H9 (cell line): ENCODE measurements around the gene RALGAPB. TPM values are rescaled to one million over a fixed set of nuclear protein-coding genes. Genes with fewer than 3 reads are reported as not detected.

Experiments
- DNase-seq: peaks from one replicate; pipeline ENCODE4 v3.0.0-alpha.2; 2017
- H2AFZ ChIP-seq: one replicate; pipeline ENCODE4 v1.6.1; 2013; ENCODE audit warnings: mild to moderate bottlenecking, low read length, control low read depth, moderate library complexity
- H2AK5ac ChIP-seq: 2 replicates; pipeline ENCODE4 v1.6.1; 2013; ENCODE audit warnings: low read length, control low read depth, mixed read lengths; ENCODE audit not compliant: insufficient read length
- H2BK120ac ChIP-seq: one replicate; pipeline ENCODE4 v1.6.1; 2013; ENCODE audit warnings: low read depth, mild to moderate bottlenecking, low read length, control low read depth, inconsistent platforms; ENCODE audit not compliant: poor library complexity, severe bottlenecking
- H2BK12ac ChIP-seq: 2 replicates; pipeline ENCODE4 v1.6.1; 2013; ENCODE audit warnings: low read length, control low read depth, mixed read lengths, low read depth; ENCODE audit not compliant: insufficient read length
- H2BK15ac ChIP-seq: 2 replicates; pipeline ENCODE4 v1.6.1; 2013; ENCODE audit warnings: low read depth, low read length, control low read depth
- H2BK20ac ChIP-seq: one replicate; pipeline ENCODE4 v1.6.1; 2013; ENCODE audit warnings: low read depth, mild to moderate bottlenecking, low read length, control low read depth, inconsistent platforms; ENCODE audit not compliant: poor library complexity, severe bottlenecking
- H2BK5ac ChIP-seq: 2 replicates; pipeline ENCODE4 v1.6.1; 2013; ENCODE audit warnings: low read length, control low read depth, mixed read lengths; ENCODE audit not compliant: insufficient read length
- H3K14ac ChIP-seq: 2 replicates; pipeline ENCODE4 v1.6.1; 2013; ENCODE audit warnings: low read length, control low read depth; ENCODE audit not compliant: insufficient read depth
- H3K18ac ChIP-seq: 2 replicates; pipeline ENCODE4 v1.6.1; 2013; ENCODE audit warnings: low read depth, mild to moderate bottlenecking, mixed read lengths, low read length, control low read depth; ENCODE audit not compliant: insufficient read length
- H3K23ac ChIP-seq: 2 replicates; pipeline ENCODE4 v1.6.1; 2013; ENCODE audit warnings: low read length, control low read depth, mixed read lengths, low read depth; ENCODE audit not compliant: insufficient read length
- H3K23me2 ChIP-seq: 2 replicates; pipeline ENCODE4 v1.6.1; 2013; ENCODE audit warnings: low read depth, mild to moderate bottlenecking, mixed read lengths, low read length, control low read depth; ENCODE audit not compliant: insufficient read length, poor library complexity, severe bottlenecking
- H3K27ac ChIP-seq: 2 replicates; pipeline ENCODE4 v1.5.1; 2013; ENCODE audit warnings: low read length, control low read depth, mixed read lengths, low read depth; ENCODE audit not compliant: insufficient read length
- H3K27me3 ChIP-seq: 2 replicates; pipeline ENCODE4 v1.6.1; 2013; ENCODE audit warnings: low read length, control low read depth, inconsistent platforms; ENCODE audit not compliant: insufficient read depth
- H3K4ac ChIP-seq: 2 replicates; pipeline ENCODE4 v1.6.1; 2013; ENCODE audit warnings: low read depth, mild to moderate bottlenecking, control low read depth, inconsistent platforms, low read length, moderate library complexity
- H3K4me1 ChIP-seq: 2 replicates; pipeline ENCODE4 v1.6.1; 2013; ENCODE audit warnings: low read length, control low read depth, inconsistent platforms; ENCODE audit not compliant: insufficient read depth
- H3K4me2 ChIP-seq: 2 replicates; pipeline ENCODE4 v1.6.1; 2013; ENCODE audit warnings: low read length, control low read depth, mixed read lengths; ENCODE audit not compliant: insufficient read length, insufficient read depth
- H3K56ac ChIP-seq: 2 replicates; pipeline ENCODE4 v1.6.1; 2013; ENCODE audit warnings: low read depth, mild to moderate bottlenecking, mixed read lengths, low read length, control low read depth; ENCODE audit not compliant: insufficient read length
- H3K79me1 ChIP-seq: 2 replicates; pipeline ENCODE4 v1.6.1; 2013; ENCODE audit warnings: low read depth, mild to moderate bottlenecking, moderate library complexity, low read length, control low read depth, inconsistent platforms; ENCODE audit not compliant: insufficient read depth, poor library complexity, severe bottlenecking
- H3K79me2 ChIP-seq: 2 replicates; pipeline ENCODE4 v1.6.1; 2013; ENCODE audit warnings: low read length, control low read depth, inconsistent platforms; ENCODE audit not compliant: insufficient read depth
- H3K9ac ChIP-seq: 2 replicates; pipeline ENCODE4 v1.6.1; 2013; ENCODE audit warnings: low read length, control low read depth, mixed read lengths; ENCODE audit not compliant: insufficient read length; ENCODE audit errors: extremely low read depth
- H3K9me3 ChIP-seq: one replicate; pipeline ENCODE4 v1.6.1; 2013; ENCODE audit warnings: low read depth, low read length, inconsistent platforms; ENCODE audit not compliant: control insufficient read depth
- H3T11ph ChIP-seq: one replicate; pipeline ENCODE4 v1.6.1; 2013; ENCODE audit warnings: mild to moderate bottlenecking, low read length, control low read depth, inconsistent platforms
- H4K20me1 ChIP-seq: one replicate; pipeline ENCODE4 v1.6.1; 2013; ENCODE audit not compliant: control insufficient read depth, insufficient read length, insufficient read depth
- H4K5ac ChIP-seq: 2 replicates; pipeline ENCODE4 v1.6.1; 2013; ENCODE audit warnings: low read depth, mild to moderate bottlenecking, mixed read lengths, low read length, control low read depth; ENCODE audit not compliant: insufficient read length
- H4K8ac ChIP-seq: replicated peaks from 2 replicates; pipeline ENCODE4 v1.6.1; 2013; ENCODE audit warnings: low read length, control low read depth, mixed read lengths, low read depth; ENCODE audit not compliant: insufficient read length
- H4K91ac ChIP-seq: 2 replicates; pipeline ENCODE4 v1.6.1; 2013; ENCODE audit warnings: low read depth, mild to moderate bottlenecking, moderate library complexity, mixed read lengths, low read length, control low read depth; ENCODE audit not compliant: insufficient read length
- H3K27ac Mint-ChIP-seq, 3 experiments: 2 replicates in 2 of 3; 3 replicates in 1 of 3; pipeline ENCODE4 v1.8.0; 2020 to 2021; ENCODE audit warnings: mixed read lengths in 3 of 3, mild to moderate bottlenecking in 1 of 3, moderate library complexity in 1 of 3
- H3K27me3 Mint-ChIP-seq: 2 replicates; pipeline ENCODE4 v1.8.0; 2021; ENCODE audit warnings: low read depth, mild to moderate bottlenecking, moderate library complexity, mixed read lengths
- H3K36me3 Mint-ChIP-seq, 3 experiments: 2 replicates in 2 of 3; 3 replicates in 1 of 3; pipeline ENCODE4 v1.8.0; 2020 to 2021; ENCODE audit warnings: low read depth in 3 of 3, mixed read lengths in 3 of 3; ENCODE audit not compliant: insufficient read depth in 1 of 3
- H3K4me1 Mint-ChIP-seq, 2 experiments: 2 replicates each; pipeline ENCODE4 v1.8.0; 2020; ENCODE audit warnings: mixed read lengths in 2 of 2
- H3K4me3 Mint-ChIP-seq, 2 experiments: 2 replicates in 1 of 2; 3 replicates in 1 of 2; pipeline ENCODE4 v1.8.0; 2020 to 2021; ENCODE audit warnings: mild to moderate bottlenecking in 2 of 2, mixed read lengths in 2 of 2, moderate library complexity in 1 of 2
- H3K9me3 Mint-ChIP-seq, 2 experiments: 2 replicates in 1 of 2; 3 replicates in 1 of 2; pipeline ENCODE4 v1.8.0; 2020; ENCODE audit warnings: mild to moderate bottlenecking in 2 of 2, mixed read lengths in 2 of 2, moderate library complexity in 1 of 2
- CTCF ChIP-seq: fragments of 200-600 bp; sonication (generic); conservative IDR thresholded peaks from 3 replicates; pipeline ENCODE4 v1.8.0; 2021; ENCODE audit warnings: antibody characterized with exemption, mild to moderate bottlenecking
- WGBS: extraction: QIAGEN DNeasy Blood & Tissue Kit; methylation state at CpG from one replicate; pipeline ENCODE4 v1.1.7; 2013; ENCODE audit warnings: missing lambda C conversion rate, low lambda C conversion rate, mixed read lengths; ENCODE audit not compliant: insufficient read length; ENCODE audit errors: extremely low coverage; 5-methylcytosine and 5-hydroxymethylcytosine counted together
- total RNA-seq: library from RNA; stranded (reverse); gene quantifications from 2 replicates; pipeline ENCODE4 v1.2.1, GENCODE V29; 2021

The RALGAPB gene
- total RNA-seq, 1 experiment from 2014 or later, result 28.5 TPM

GRCh38 chr20:38458314-38458713, 14.3 kb upstream of the RALGAPB start:
- Histone ChIP-seq H4K5ac (no peak overlapping the region), H2BK20ac (no peak overlapping the region), H3K79me1 (no peaks in the 10 kb centered on the region), H2BK15ac (no peak overlapping the region), H3K56ac (no peak overlapping the region), H4K8ac (no peak overlapping the region), H3K79me2 (no peaks in the 10 kb centered on the region), H3K27me3 (no peaks in the 10 kb centered on the region), H3K4me2 (no peak overlapping the region), H3K4ac (no peak overlapping the region), H3K9ac (no peak overlapping the region), H4K20me1 (no peaks in the 10 kb centered on the region), H2BK120ac (no peak overlapping the region), H3K23ac (no peak overlapping the region), H3K18ac (no peak overlapping the region), H2AFZ (no peak overlapping the region), H4K91ac (no peak overlapping the region), H3T11ph (no peak overlapping the region), H3K23me2 (no peaks in the 10 kb centered on the region), H3K14ac (no peak overlapping the region), H2BK5ac (no peak overlapping the region), H3K27ac (no peak overlapping the region), H2AK5ac (no peak overlapping the region), H3K4me1 (no peaks in the 10 kb centered on the region), H2BK12ac (no peak overlapping the region), H3K9me3 (no peaks in the 10 kb centered on the region)
- peaks cover 6% of the 10 kb centered on the region for H3K27me3 Mint-ChIP-seq
- H3K9me3 Mint-ChIP-seq, result peaks cover 8% of the 10 kb centered on the region in 2 experiments
- no peak for TF ChIP-seq CTCF
- H3K36me3 Mint-ChIP-seq, result no peaks in the 10 kb centered on the region; a peak in 1 of 7 replicates
- no peak for DNase-seq
- H3K4me1 Mint-ChIP-seq, result peaks cover 5 to 6% of the 10 kb centered on the region in 2 experiments
- WGBS, result no CpG with 5 or more reads among the region's 5 CpGs
- no peak overlapping the region for H3K4me3 Mint-ChIP-seq
- no peak overlapping the region for H3K27ac Mint-ChIP-seq
